SU-DHL-6 (cell line): ENCODE measurements around the gene EIF4A3.

ENCODE experiments used
- EZH2phosphoT487 ChIP-seq: fragments of 200-600 bp; sonication (generic), shearing (Covaris generic); conservative IDR thresholded peaks from 2 replicates; pipeline ENCODE4 v1.6.1; 2018; ENCODE audit warnings: mild to moderate bottlenecking, antibody characterized with exemption, low read length, moderate library complexity, mixed read lengths
- TF ChIP-seq, protein P1 (sequence below): fragments of 200-600 bp; sonication (generic); IDR thresholded peaks from one replicate; pipeline ENCODE4 v1.5.1; 2017; ENCODE audit warnings: antibody characterized with exemption, mild to moderate bottlenecking, low read length, moderate library complexity; ENCODE audit not compliant: insufficient read depth, poor library complexity, severe bottlenecking

DNA sequence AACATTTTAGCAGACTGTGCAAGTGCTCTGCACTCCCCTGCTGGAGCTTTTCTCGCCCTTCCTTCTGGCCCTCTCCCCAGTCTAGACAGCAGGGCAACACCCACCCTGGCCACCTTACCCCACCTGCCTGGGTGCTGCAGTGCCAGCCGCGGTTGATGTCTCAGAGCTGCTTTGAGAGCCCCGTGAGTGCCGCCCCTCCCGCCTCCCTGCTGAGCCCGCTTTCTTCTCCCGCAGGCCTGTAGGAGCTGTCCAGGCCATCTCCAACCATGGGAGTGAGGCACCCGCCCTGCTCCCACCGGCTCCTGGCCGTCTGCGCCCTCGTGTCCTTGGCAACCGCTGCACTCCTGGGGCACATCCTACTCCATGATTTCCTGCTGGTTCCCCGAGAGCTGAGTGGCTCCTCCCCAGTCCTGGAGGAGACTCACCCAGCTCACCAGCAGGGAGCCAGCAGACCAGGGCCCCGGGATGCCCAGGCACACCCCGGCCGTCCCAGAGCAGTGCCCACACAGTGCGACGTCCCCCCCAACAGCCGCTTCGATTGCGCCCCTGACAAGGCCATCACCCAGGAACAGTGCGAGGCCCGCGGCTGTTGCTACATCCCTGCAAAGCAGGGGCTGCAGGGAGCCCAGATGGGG lies 42.5 kb downstream of the EIF4A3 start:
- TF ChIP-seq, protein P1, sequence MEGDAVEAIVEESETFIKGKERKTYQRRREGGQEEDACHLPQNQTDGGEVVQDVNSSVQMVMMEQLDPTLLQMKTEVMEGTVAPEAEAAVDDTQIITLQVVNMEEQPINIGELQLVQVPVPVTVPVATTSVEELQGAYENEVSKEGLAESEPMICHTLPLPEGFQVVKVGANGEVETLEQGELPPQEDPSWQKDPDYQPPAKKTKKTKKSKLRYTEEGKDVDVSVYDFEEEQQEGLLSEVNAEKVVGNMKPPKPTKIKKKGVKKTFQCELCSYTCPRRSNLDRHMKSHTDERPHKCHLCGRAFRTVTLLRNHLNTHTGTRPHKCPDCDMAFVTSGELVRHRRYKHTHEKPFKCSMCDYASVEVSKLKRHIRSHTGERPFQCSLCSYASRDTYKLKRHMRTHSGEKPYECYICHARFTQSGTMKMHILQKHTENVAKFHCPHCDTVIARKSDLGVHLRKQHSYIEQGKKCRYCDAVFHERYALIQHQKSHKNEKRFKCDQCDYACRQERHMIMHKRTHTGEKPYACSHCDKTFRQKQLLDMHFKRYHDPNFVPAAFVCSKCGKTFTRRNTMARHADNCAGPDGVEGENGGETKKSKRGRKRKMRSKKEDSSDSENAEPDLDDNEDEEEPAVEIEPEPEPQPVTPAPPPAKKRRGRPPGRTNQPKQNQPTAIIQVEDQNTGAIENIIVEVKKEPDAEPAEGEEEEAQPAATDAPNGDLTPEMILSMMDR: no peak
- no peak for TF ChIP-seq EZH2phosphoT487
